Spleen (tissue), 11 donors: ENCODE data around the gene NDUFS7. TPM values are rescaled to one million over a fixed set of nuclear protein-coding genes. Genes with fewer than 3 reads are reported as not detected.

Source experiments
- DNase-seq: peaks from one replicate; pipeline ENCODE4 v3.0.0-alpha.2; 2020
- H3K27ac ChIP-seq, 8 donors: fragments of 200-600 bp; sonication (generic) in 7 of 8; 1 replicate in 4 of 8; 2 replicates in 4 of 8; pipeline versions ENCODE4 v1.5.0 to v1.8.0; 2016 to 2021; ENCODE audit warnings: inconsistent platforms in 4 of 8, mild to moderate bottlenecking in 4 of 8, moderate library complexity in 1 of 8
- H3K27me3 ChIP-seq, 7 donors: fragments of 200-600 bp; sonication (generic) in 6 of 7; replicated peaks in 1 of 7; 1 replicate in 4 of 7; 2 replicates in 3 of 7; pipeline versions ENCODE4 v1.5.0 to v1.8.0; 2016 to 2021; ENCODE audit warnings: inconsistent platforms in 3 of 7, mild to moderate bottlenecking in 1 of 7
- H3K36me3 ChIP-seq, 6 donors: fragments of 200-600 bp; sonication (generic) in 5 of 6; 1 replicate in 4 of 6; 2 replicates in 2 of 6; pipeline versions ENCODE4 v1.5.0 to v1.8.0; 2016 to 2021; ENCODE audit warnings: inconsistent platforms in 2 of 6
- H3K4me1 ChIP-seq, 6 donors: fragments of 200-600 bp; sonication (generic) in 5 of 6; 1 replicate in 3 of 6; 2 replicates in 3 of 6; pipeline versions ENCODE4 v1.5.0 to v1.8.0; 2016 to 2021; ENCODE audit warnings: inconsistent platforms in 3 of 6
- H3K4me3 ChIP-seq, 8 donors: fragments of 200-600 bp; sonication (generic) in 7 of 8; 1 replicate in 4 of 8; 2 replicates in 4 of 8; pipeline versions ENCODE4 v1.5.0 to v1.8.0; 2016 to 2021; ENCODE audit warnings: inconsistent platforms in 4 of 8, mild to moderate bottlenecking in 4 of 8, moderate library complexity in 2 of 8
- H3K9me3 ChIP-seq, 8 donors: fragments of 200-600 bp; sonication (generic) in 7 of 8; 1 replicate in 4 of 8; 2 replicates in 4 of 8; pipeline versions ENCODE4 v1.5.0 to v1.8.0; 2016 to 2021; ENCODE audit warnings: inconsistent platforms in 4 of 8
- POLR2A ChIP-seq, 3 donors: fragments of 450-650 bp; IDR thresholded peaks; one replicate each; pipeline ENCODE4 v1.5.1; 2017; ENCODE audit warnings: antibody characterized with exemption in 3 of 3, mild to moderate bottlenecking in 1 of 3
- POLR2AphosphoS5 ChIP-seq, 3 donors: sonication (generic); formaldehyde crosslinking; IDR thresholded peaks; one replicate each; pipeline ENCODE4 v1.5.1; 2017; ENCODE audit warnings: antibody characterized with exemption in 3 of 3
- WGBS, 5 donors: extraction: QIAGEN DNeasy Blood & Tissue Kit in 3 of 5; methylation state at CpG; one replicate each; pipeline versions ENCODE4 v1.1.5 to v1.1.7; 2013 to 2018; 5-methylcytosine and 5-hydroxymethylcytosine counted together
- intact Hi-C: fragments of 100-400 bp; cut with DNase I; formaldehyde crosslinking; loops from one replicate; pipeline ENCODE4 v1.15.0; 2023; ENCODE audit warnings: low total_unique reads
- polyA plus RNA-seq, 3 donors: library from polyadenylated mRNA; stranded (reverse); fragments of 200-250 nt; gene quantifications; one replicate each; pipeline ENCODE4 v1.2.1, GENCODE V29; 2013
- total RNA-seq, 7 donors: library from RNA; depleted of rRNA in 3 of 7; stranded (reverse); fragments of >200 nt in 3 of 7; fragmentation: NEBNext Ultra II Directional in 4 of 7; extraction: Animal tissue kit (Norgen Biotek cat#: 25700) in 4 of 7; gene quantifications; one replicate each; pipeline versions ENCODE4 v1.1.0 to v1.2.1, GENCODE V29; 2016 to 2021
- TF ChIP-seq, protein P1 (sequence below), 11 experiments: fragments of 200-600 bp in 7 of 11; fragments of 450-650 bp in 4 of 11; sonication (generic) in 4 of 11; IDR thresholded peaks in 8 of 11; conservative IDR thresholded peaks in 3 of 11; 1 replicate in 7 of 11; 2 replicates in 4 of 11; pipeline versions ENCODE4 v1.4.0 to v1.8.0; 2016 to 2021; ENCODE audit warnings: antibody characterized with exemption in 11 of 11, inconsistent platforms in 4 of 11, mild to moderate bottlenecking in 1 of 11
- donor health status: healthy with polysubstance abuse.
- donor health status: DM: no; HTN: no; CAD: no; lungs with moderate emphysema.
- donor health status: DM: no; HTN: no; CAD: no.
- donor health status: Bipolar disorder and iron deficiency.
- donor health status: healthy.
- donor health status: DM: no; HTN: no; CAD: no.
- donor health status: DM: yes; HTN: yes; CAD: no.

NDUFS7 gene
- total and polyA plus RNA-seq, 10 donors: 64.0 to 133 (median 81.6) TPM

DNA sequence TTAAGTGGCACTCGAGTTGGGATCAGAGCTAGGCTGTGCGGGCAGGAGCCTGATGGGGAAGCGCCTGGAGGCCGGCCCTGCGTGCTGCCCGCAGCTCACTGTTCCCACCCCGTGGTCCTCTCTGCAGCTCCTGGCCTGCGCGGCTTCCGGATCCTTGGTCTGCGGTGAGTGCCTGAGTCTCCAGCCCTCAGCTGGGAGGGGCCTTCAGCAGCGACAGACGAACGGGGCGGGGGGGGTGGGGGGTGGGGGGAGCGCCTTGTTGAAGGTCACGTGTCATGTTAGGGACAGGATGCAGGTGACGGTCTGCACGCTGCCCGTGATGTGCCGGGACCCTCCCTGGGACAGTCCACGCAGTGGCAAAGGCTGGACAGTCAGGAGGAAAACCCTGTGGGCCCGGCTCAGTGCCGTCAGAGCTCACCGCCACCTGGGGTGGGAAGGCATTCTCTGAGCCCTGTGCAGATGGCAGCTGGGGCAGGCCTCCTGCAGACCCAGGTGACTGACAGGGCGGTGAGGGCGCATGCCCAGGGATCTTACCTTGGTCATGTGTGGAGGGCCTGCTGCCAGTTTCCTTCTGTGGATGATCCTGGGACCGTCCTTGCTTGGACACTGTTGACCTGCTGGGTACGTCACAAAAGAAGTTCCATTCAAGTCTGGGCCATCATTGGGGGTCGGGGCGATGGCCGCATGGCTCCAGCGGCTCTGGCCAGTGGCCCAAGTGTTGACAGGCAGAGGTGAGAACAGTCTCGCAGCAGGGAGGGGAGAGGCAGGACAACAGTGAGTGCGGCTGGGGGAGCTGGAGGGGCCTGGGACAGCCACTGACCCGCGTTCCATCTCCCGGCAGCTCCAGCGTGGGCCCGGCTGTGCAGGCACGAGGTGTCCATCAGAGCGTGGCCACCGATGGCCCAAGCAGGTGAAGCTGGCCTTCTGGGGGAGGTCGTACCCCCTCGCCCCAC is 4.3 kb downstream of the NDUFS7 start:
- no peaks in the 10 kb centered on the region for H3K27me3 ChIP-seq
- TF ChIP-seq POLR2A (IDR thresholded peaks at IDR 0.05) (no peak), POLR2AphosphoS5 (IDR thresholded peaks at IDR 0.05) (no peak)
- TF ChIP-seq, protein P1, sequence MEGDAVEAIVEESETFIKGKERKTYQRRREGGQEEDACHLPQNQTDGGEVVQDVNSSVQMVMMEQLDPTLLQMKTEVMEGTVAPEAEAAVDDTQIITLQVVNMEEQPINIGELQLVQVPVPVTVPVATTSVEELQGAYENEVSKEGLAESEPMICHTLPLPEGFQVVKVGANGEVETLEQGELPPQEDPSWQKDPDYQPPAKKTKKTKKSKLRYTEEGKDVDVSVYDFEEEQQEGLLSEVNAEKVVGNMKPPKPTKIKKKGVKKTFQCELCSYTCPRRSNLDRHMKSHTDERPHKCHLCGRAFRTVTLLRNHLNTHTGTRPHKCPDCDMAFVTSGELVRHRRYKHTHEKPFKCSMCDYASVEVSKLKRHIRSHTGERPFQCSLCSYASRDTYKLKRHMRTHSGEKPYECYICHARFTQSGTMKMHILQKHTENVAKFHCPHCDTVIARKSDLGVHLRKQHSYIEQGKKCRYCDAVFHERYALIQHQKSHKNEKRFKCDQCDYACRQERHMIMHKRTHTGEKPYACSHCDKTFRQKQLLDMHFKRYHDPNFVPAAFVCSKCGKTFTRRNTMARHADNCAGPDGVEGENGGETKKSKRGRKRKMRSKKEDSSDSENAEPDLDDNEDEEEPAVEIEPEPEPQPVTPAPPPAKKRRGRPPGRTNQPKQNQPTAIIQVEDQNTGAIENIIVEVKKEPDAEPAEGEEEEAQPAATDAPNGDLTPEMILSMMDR (IDR thresholded peaks at IDR 0.05 in 8 of 11, conservative IDR thresholded peaks at IDR 0.05 in 3 of 11): no peak
- 90 to 94% (median 92%) methylated on average over 37 to 45 of the region's 45 CpGs for WGBS, 5 donors
- intact Hi-C loops: no loop called here
- no peaks in the 10 kb centered on the region for H3K9me3 ChIP-seq
- DNase-seq: no peak
- no peak overlapping the region for H3K27ac ChIP-seq
- peaks cover 0 to 74% (median 50%) of the 10 kb centered on the region in 6 donors for H3K36me3 ChIP-seq
- peaks cover 9 to 47% (median 29%) of the 10 kb centered on the region in 6 donors for H3K4me1 ChIP-seq
- no peak overlapping the region for H3K4me3 ChIP-seq

DNA sequence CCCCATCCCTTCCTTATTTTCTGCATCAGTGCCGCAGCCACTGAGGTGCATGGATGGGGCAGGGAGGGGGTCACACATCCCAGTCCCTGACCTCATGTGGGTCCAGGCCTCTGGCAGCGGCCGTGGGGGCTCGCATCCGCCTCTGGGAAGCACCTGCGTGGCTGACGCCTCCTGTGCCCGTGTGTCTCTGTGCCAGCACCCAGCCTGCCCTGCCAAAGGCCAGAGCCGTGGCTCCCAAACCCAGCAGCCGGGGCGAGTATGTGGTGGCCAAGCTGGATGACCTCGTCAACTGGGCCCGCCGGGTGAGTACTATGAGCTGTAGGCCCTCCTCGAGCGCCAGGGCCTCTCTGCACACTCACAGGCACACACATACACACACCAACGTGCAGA is 4.9 kb downstream of the NDUFS7 start:
- Histone ChIP-seq H3K27ac (no peak overlapping the region), H3K27me3 (no peaks in the 10 kb centered on the region), H3K9me3 (no peaks in the 10 kb centered on the region), H3K4me1 (peaks cover 9 to 43% (median 28%) of the 10 kb centered on the region in 6 donors), H3K4me3 (no peak overlapping the region), H3K36me3 (peaks cover 0 to 81% (median 56%) of the 10 kb centered on the region in 6 donors)
- intact Hi-C loops: no loop called here
- DNase-seq: no peak
- 93 to 97% (median 95%) methylated on average over 9 to 17 of the region's 17 CpGs for WGBS, 5 donors
- no peak for TF ChIP-seq POLR2A (IDR thresholded peaks at IDR 0.05)
- TF ChIP-seq, protein P1 (IDR thresholded peaks at IDR 0.05 in 8 of 11, conservative IDR thresholded peaks at IDR 0.05 in 3 of 11): no peak
- no peak for TF ChIP-seq POLR2AphosphoS5 (IDR thresholded peaks at IDR 0.05)

DNA sequence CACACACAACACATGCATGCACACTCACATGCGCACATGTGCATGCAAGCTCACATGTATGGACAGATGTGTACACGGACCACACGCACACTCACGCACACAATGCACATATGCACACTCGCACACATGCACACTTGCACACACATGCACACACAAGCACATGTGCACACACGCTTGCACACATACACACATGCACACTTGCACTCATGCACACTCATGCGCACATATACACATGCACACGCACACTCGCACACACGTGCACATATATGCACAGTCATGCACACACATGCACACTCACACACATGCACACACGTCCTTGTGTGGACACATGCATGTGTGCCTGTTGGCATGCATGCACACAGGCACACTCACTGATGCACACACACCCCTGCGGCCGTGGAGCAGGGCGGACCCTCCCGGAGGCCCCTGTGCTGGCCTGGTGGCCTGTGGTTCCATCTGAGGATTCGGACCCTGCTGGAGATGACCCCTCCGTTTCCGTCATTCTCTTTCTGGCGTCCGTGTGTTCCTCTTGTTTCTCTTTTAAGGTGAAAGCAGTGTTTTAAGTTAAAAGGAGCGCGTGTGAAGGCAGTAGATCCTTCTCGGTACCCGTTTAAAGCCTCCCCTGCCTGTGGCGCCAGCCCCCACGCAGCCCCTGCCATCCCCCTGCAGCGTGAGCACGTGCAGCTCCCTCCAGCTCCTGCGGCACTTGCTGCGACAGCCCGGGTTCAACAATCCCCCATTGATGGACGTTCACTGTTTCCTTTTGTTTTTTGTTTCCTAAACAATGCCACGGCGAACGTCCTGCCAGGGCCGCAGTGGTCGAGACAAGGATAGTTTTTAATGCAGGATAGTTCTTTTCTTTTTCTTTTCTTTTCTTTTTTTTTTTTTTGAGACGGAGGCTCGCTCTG is 5.6 kb downstream of the NDUFS7 start:
- TF ChIP-seq, protein P1 (IDR thresholded peaks at IDR 0.05 in 8 of 11, conservative IDR thresholded peaks at IDR 0.05 in 3 of 11): no peak
- TF ChIP-seq POLR2AphosphoS5 (IDR thresholded peaks at IDR 0.05) (no peak), POLR2A (IDR thresholded peaks at IDR 0.05) (no peak)
- Histone ChIP-seq H3K9me3 (no peaks in the 10 kb centered on the region), H3K27me3 (no peaks in the 10 kb centered on the region), H3K4me1 (peaks cover 8 to 38% (median 25%) of the 10 kb centered on the region in 6 donors), H3K4me3 (no peak overlapping the region), H3K36me3 (peaks cover 0 to 87% (median 63%) of the 10 kb centered on the region in 6 donors), H3K27ac (no peak overlapping the region)
- no peak for DNase-seq
- WGBS, 5 donors: 92 to 95% (median 94%) methylated on average over 39 of the region's 39 CpGs
- intact Hi-C loops: no loop called here
